ENCODE measurements around the gene PPP1R9B.

The PPP1R9B gene

DNA sequence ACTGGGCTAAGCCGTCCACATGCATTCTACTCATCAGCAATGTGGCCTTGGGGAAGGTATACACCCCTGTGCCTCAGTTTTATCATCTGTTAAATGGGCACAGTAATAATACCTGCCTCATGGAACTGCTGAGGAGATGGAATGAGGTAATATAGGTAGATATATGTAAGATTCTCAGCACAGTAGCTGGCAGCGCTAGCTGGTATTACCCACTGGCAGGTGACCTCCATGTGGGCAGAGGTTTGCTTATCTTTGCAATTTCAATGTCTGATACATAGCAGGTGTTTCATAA is 14.2 kb upstream of the PPP1R9B start:
- H3K27me3 ChIP-seq (ENCODE audit: insufficient read depth, low read length), result no peaks in the 10 kb centered on the region
- no peaks in the 10 kb centered on the region for H3K79me2 ChIP-seq (ENCODE audit: control insufficient read depth, insufficient read depth, low read length, unreplicated experiment)
- peaks cover 6% of the 10 kb centered on the region for H3K4me1 ChIP-seq (ENCODE audit: control insufficient read depth, insufficient read depth, low read length, unreplicated experiment)

DNA sequence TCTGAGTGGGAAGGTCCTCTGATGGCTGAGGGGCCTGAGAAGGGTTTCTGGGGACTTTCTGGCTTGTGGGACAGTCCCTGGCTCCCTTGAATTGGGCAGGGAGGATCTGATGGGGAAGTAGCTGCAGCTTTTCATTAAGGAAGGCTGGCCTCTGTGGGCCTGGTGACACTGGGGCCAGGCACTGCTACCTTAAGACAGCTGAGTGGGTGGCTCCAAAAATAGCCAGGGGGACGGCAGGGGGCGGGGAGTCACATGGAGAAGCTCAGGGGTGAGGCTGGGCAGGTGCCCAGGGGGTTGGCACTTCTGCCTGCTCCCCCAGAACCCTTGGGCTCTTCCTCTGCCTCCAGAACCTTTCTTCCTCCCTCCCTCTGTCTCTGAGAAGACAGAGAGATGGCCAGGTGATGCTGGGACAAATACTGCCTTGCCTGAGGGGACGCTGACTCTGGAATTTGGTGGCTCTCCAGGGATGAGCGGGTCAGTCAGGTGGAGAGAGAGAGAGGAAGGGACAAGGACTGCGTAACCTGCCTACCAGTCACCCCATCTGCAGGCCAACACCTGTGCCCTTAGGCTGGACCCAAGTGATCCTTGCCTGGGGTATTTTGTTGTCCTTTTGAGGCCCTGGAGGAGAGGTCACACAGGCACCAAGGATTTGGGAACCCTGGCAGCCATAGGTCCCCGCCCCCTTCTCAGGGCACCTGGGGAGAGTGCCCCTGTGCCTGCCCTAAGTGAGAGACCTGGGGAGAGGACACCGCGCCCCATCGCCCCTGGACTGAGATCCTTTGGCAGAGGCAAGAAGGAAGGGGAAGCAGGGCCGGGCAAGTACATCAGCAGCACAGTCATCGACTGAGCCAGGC is 13.6 kb upstream of the PPP1R9B start:
- H3K4me1 ChIP-seq (ENCODE audit: control insufficient read depth, insufficient read depth, low read length, unreplicated experiment), result peaks cover 4% of the 10 kb centered on the region
- no peaks in the 10 kb centered on the region for H3K27me3 ChIP-seq (ENCODE audit: insufficient read depth, low read length)

More for the DNA sequence above, 14.2 kb upstream of the PPP1R9B start:
- no peak overlapping the region for H2AFZ ChIP-seq (ENCODE audit: low read length, unreplicated experiment)
- H3K4me3 ChIP-seq (ENCODE audit: low read depth, low read length), result no peak overlapping the region
- no peak overlapping the region for H3K27ac ChIP-seq (ENCODE audit: low read depth, low read length)
- H3K36me3 ChIP-seq (ENCODE audit: insufficient read depth, low read length), result no peaks in the 10 kb centered on the region

DNA sequence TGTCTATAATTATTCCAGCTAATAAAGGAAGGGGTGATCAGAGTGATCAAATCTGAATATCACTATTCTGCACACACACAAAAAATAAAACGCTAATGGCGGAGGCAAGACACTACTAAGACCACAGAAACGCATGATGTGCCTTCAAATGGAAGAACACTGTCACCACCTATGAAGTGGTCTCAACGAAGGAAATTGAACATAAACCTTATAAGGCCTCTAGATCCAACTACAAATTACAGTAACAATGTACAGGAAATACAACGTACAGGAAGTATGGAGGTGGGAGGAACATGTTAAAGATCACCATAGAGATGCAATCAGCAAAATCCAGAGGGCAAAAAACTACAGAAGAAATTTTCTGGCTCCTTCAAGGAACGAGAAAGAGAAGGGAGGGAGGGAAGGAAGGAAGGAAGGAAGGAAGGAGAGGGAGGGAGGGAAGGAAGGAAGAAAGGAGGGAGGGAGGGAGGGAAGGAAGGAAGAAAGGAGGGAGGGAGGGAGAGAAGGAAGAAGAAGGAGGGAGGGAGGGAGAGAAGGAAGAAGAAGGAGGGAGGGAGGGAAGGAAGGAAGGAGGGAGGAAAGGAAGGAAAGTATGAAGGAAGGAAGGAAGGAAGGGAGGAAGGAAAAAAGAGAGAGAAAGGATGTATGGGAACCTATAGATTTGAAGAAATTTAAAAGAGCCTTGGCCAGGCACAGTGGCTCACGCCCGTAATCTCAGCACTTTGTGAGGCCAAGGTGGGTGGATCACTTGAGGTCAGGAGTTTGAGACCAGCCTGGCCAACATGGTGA is 12.2 kb upstream of the PPP1R9B start:
- H3K4me3 ChIP-seq (ENCODE audit: low read depth, low read length), result no peak overlapping the region
- peaks cover 4% of the 10 kb centered on the region for H3K4me1 ChIP-seq (ENCODE audit: control insufficient read depth, insufficient read depth, low read length, unreplicated experiment)
- H2AFZ ChIP-seq (ENCODE audit: low read length, unreplicated experiment), result no peak overlapping the region
- H3K27ac ChIP-seq (ENCODE audit: low read depth, low read length), result no peak overlapping the region
- H3K79me2 ChIP-seq (ENCODE audit: control insufficient read depth, insufficient read depth, low read length, unreplicated experiment), result no peaks in the 10 kb centered on the region
- no peaks in the 10 kb centered on the region for H3K27me3 ChIP-seq (ENCODE audit: insufficient read depth, low read length)
- no peaks in the 10 kb centered on the region for H3K36me3 ChIP-seq (ENCODE audit: insufficient read depth, low read length)

More for the DNA sequence above, 13.6 kb upstream of the PPP1R9B start:
- H3K27ac ChIP-seq (ENCODE audit: low read depth, low read length), result no peak overlapping the region
- no peaks in the 10 kb centered on the region for H3K36me3 ChIP-seq (ENCODE audit: insufficient read depth, low read length)
- no peak overlapping the region for H2AFZ ChIP-seq (ENCODE audit: low read length, unreplicated experiment)
- no peaks in the 10 kb centered on the region for H3K79me2 ChIP-seq (ENCODE audit: control insufficient read depth, insufficient read depth, low read length, unreplicated experiment)
- no peak overlapping the region for H3K4me3 ChIP-seq (ENCODE audit: low read depth, low read length)

DNA sequence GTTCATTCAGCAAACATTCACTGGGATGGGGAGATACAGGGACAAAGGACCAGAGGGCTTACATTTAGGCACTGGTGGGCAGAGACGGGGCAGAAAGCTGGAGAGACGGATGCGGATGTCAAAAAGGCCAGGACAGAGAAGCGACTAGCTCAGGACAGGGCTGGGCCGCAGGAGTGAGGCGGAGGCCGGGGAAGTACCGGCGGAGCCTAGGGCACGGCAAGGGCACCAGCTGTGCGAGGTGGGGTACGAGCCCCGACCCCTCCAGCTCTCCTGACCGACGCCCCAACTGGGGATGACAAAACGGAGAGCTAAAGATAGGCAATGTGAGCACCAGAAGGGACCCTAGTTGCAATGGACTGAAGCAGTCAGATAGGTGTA is 11.4 kb upstream of the PPP1R9B start:
- Histone ChIP-seq H2AFZ (ENCODE audit: low read length, unreplicated experiment) (peak overlapping the region; percentile 51), H3K4me1 (ENCODE audit: control insufficient read depth, insufficient read depth, low read length, unreplicated experiment) (peaks cover 4% of the 10 kb centered on the region), H3K4me3 (ENCODE audit: low read depth, low read length) (peak overlapping the region; percentile 79), H3K27ac (ENCODE audit: low read depth, low read length) (no peak overlapping the region), H3K27me3 (ENCODE audit: insufficient read depth, low read length) (no peaks in the 10 kb centered on the region), H3K36me3 (ENCODE audit: insufficient read depth, low read length) (no peaks in the 10 kb centered on the region), H3K79me2 (ENCODE audit: control insufficient read depth, insufficient read depth, low read length, unreplicated experiment) (no peaks in the 10 kb centered on the region)

DNA sequence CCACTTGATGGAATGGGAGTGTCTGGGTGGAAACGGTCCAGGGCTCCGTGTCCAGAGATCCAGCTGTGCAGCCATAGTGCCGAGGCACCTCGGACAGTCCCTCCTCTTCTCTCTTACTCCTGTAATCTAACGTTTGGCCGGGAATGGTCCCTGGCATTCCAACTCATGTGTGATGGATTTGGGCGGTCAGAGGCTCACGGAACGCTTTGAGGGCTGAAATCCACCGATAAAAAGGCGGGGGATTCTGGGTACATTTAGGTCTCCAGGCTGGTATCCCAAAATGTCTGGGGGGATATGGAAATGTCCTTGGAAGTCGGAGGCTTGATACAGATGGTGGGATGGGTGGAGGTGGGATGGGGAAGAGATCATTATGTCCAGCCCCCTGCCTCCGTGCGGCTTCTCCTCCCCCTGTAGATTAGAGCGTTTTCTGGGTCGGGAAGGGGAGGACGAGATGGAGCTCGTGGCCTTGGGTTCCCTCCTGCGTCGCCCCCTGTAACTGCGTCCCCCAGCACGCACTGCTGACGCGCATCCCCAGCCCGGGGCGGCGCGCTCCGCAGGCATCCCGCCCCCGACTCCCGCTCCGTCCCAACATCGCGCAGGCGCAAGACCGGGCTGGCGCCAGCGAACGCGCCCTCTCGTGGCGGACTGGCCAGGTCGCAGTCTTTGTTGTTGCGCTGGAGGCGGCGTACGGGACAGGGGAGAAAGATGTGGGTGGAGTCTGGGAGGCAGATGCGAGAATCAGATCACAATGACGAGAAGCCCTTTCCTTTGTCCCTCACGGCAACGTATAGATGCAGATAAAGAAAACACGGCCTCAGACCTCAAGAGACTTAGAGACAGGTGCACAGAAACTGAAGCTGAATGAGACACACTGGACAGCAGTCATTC is 10.8 kb upstream of the PPP1R9B start:
- Histone ChIP-seq H3K27ac (ENCODE audit: low read depth, low read length) (peak overlapping the region; percentile 1; the same call in 1 of the 2 replicates), H3K4me3 (ENCODE audit: low read depth, low read length) (peak overlapping the region; percentile 79), H3K36me3 (ENCODE audit: insufficient read depth, low read length) (no peaks in the 10 kb centered on the region), H3K4me1 (ENCODE audit: control insufficient read depth, insufficient read depth, low read length, unreplicated experiment) (peaks cover 4% of the 10 kb centered on the region), H3K79me2 (ENCODE audit: control insufficient read depth, insufficient read depth, low read length, unreplicated experiment) (no peaks in the 10 kb centered on the region), H2AFZ (ENCODE audit: low read length, unreplicated experiment) (peak overlapping the region; percentile 78), H3K27me3 (ENCODE audit: insufficient read depth, low read length) (no peaks in the 10 kb centered on the region)

DNA sequence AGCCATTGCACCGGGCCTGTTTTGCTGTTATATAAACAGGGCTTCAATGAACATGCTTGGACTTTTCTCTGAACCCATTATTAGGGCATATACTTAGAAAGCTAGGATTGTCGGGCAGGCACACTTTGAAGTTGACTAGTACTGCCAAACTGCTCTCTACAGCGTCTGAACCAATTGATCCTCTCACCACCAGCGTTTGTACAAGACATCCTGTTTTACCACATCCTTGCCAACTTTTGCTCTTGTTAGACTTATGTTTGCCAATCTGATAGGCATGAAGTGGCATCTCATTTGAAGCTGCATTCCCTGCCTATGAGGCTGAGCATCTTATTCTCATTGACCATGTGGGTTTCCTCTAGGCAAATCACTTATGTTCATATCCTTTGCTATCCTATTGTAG is 7.4 kb upstream of the PPP1R9B start:
- Histone ChIP-seq H3K27me3 (ENCODE audit: insufficient read depth, low read length) (no peaks in the 10 kb centered on the region), H3K4me3 (ENCODE audit: low read depth, low read length) (no peak overlapping the region), H2AFZ (ENCODE audit: low read length, unreplicated experiment) (no peak overlapping the region), H3K79me2 (ENCODE audit: control insufficient read depth, insufficient read depth, low read length, unreplicated experiment) (no peaks in the 10 kb centered on the region), H3K36me3 (ENCODE audit: insufficient read depth, low read length) (no peaks in the 10 kb centered on the region), H3K27ac (ENCODE audit: low read depth, low read length) (no peak overlapping the region), H3K4me1 (ENCODE audit: control insufficient read depth, insufficient read depth, low read length, unreplicated experiment) (peaks cover 21% of the 10 kb centered on the region)

DNA sequence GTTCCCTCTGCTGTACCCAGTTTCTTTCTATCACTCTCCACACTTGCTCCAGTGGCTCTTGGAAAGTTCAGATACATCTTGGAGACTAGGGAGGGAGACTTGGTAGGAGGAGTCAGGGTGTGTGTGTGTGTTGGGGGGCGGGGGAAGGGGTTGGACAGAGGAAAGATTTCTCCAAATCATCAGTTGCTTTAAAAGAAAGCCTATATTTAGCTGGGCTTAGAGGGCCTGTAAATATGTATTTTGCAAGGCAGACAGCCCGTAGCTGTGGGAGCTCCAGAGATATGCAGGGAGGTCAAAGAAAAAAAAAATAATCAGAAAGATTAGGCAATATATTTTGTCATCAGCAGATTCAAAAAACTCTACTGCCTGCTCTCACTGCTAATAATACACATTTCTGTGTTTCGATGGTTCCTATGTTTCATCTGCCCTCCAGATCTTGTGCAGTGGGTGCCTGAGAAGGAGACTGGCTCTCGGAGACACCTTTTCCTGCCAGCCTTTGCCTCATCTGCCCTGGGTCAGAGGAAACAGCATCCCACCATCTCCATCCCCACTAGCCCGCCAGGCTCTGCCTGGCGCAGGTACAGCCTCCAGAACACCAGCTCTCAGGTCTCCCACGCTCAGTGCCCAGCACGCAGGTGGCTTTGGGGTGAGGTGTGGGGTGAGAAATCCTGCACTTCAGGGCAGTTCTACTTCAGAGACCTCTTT is 4.8 kb upstream of the PPP1R9B start:
- Histone ChIP-seq H3K79me2 (ENCODE audit: control insufficient read depth, insufficient read depth, low read length, unreplicated experiment) (peaks cover 9% of the 10 kb centered on the region), H3K4me1 (ENCODE audit: control insufficient read depth, insufficient read depth, low read length, unreplicated experiment) (peaks cover 25% of the 10 kb centered on the region), H3K27me3 (ENCODE audit: insufficient read depth, low read length) (no peaks in the 10 kb centered on the region), H3K36me3 (ENCODE audit: insufficient read depth, low read length) (no peaks in the 10 kb centered on the region), H3K4me3 (ENCODE audit: low read depth, low read length) (no peak overlapping the region), H3K27ac (ENCODE audit: low read depth, low read length) (peak overlapping the region; percentile 41; the same call in 1 of the 2 replicates), H2AFZ (ENCODE audit: low read length, unreplicated experiment) (peak overlapping the region; percentile 16)

DNA sequence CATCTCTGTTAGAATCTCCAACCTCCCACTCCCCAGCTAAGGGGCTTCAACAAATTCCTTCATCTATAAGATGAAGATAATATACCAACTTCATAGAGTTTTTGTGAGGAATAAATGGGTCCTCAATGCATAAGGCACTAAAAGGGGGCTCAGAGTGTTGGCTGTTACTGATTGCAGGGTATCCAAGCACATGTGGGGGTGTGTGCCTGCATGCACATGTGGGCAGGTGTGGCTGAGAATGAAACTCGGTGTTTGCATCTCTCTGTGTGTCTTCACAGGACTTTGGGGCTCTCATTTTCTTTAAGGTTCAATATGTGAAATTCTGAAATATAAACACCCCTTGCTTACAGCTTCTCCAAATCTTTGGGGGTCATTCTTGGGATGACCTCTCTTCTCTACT is 4.1 kb upstream of the PPP1R9B start:
- H3K4me3 ChIP-seq (ENCODE audit: low read depth, low read length), result no peak overlapping the region
- peaks cover 25% of the 10 kb centered on the region for H3K4me1 ChIP-seq (ENCODE audit: control insufficient read depth, insufficient read depth, low read length, unreplicated experiment)
- H3K36me3 ChIP-seq (ENCODE audit: insufficient read depth, low read length), result no peaks in the 10 kb centered on the region
- no peaks in the 10 kb centered on the region for H3K27me3 ChIP-seq (ENCODE audit: insufficient read depth, low read length)
- H3K27ac ChIP-seq (ENCODE audit: low read depth, low read length), result no peak overlapping the region
- H2AFZ ChIP-seq (ENCODE audit: low read length, unreplicated experiment), result no peak overlapping the region
- H3K79me2 ChIP-seq (ENCODE audit: control insufficient read depth, insufficient read depth, low read length, unreplicated experiment), result peaks cover 16% of the 10 kb centered on the region

DNA sequence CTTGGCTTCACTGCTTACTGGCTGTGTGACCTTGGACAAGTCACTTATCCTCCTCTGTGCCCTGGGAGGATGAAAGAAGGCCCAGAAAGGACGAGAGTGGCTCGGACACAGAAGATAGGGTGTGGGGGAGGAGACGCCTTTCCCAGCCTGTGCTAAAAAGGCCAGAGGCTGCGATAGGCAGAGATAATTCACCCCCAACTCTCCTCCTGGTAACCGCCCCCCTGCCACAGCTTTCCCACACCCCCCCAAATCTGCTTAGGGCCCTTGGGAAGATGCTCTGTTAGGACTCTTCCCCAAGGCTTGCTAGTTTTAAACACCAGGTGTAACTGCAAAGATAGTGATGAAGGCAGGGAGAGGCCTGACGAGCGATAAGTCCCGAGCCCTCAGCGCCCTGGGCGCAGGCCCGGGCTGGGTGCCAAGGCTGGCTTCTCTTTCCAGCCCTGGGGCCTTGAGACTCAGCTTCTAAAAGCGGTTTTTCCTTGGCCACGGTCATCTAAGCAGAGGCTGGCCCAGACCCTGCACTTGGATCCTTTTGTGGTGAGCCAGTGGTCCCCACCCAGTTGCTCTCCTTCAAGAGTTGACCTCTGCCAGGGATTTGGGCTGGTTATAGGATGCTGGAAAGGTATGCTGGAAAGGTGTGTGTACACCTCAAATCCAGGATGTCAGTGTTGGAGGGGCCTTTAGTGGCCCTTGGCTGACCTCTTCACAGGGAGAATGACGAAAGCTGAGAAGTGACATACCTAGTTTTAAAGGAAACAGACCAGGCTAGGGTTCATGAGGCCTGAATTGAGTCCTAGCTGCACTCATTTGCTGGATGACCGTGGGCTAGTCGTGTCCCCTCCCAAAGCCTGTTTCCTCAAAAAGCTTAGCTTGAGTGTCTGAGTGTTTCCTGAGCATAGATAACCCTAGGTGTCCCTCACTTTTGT is 3.4 kb upstream of the PPP1R9B start:
- Histone ChIP-seq H3K27me3 (ENCODE audit: insufficient read depth, low read length) (no peaks in the 10 kb centered on the region), H3K36me3 (ENCODE audit: insufficient read depth, low read length) (no peaks in the 10 kb centered on the region), H2AFZ (ENCODE audit: low read length, unreplicated experiment) (no peak overlapping the region), H3K79me2 (ENCODE audit: control insufficient read depth, insufficient read depth, low read length, unreplicated experiment) (peaks cover 22% of the 10 kb centered on the region), H3K27ac (ENCODE audit: low read depth, low read length) (no peak overlapping the region), H3K4me3 (ENCODE audit: low read depth, low read length) (no peak overlapping the region), H3K4me1 (ENCODE audit: control insufficient read depth, insufficient read depth, low read length, unreplicated experiment) (peaks cover 25% of the 10 kb centered on the region)

Measured in ACC112 (cell line).